Activated CD8-positive, alpha-beta T cell treated with anti-CD3 and anti-CD28 coated beads for 36 hours (primary cell): ENCODE measurements around the gene THSD7B. TPM values are rescaled to one million over a fixed set of nuclear protein-coding genes. Genes with fewer than 3 reads are reported as not detected.

Experiments
- ATAC-seq: fragments of 200-7000 bp; cut with Tn5 transposase; one replicate; pipeline ENCODE4 v1.10.0; 2021; ENCODE audit warnings: mild to moderate bottlenecking, moderate library complexity
- CTCF ChIA-PET: fragments of 350-600 bp; sonication (Branson Sonifier 250); formaldehyde crosslinking; loops from one replicate; lab custom pipeline; 2021; ENCODE audit warnings: antibody characterized with exemption; lab: Charles Lee
- POLR2A ChIA-PET: fragments of 350-600 bp; sonication (Branson Sonifier 250); formaldehyde crosslinking; loops from one replicate; lab custom pipeline; 2021; ENCODE audit warnings: antibody characterized with exemption; lab: Charles Lee
- DNase-seq: peaks from one replicate; pipeline ENCODE4 v3.0.0-alpha.2; 2020
- H3K27ac Mint-ChIP-seq: one replicate; pipeline ENCODE4 v1.8.0; 2021; ENCODE audit warnings: mild to moderate bottlenecking, mixed read lengths
- H3K27me3 Mint-ChIP-seq: one replicate; pipeline ENCODE4 v1.8.0; 2021; ENCODE audit warnings: mixed read lengths
- H3K36me3 Mint-ChIP-seq: one replicate; pipeline ENCODE4 v1.8.0; 2021; ENCODE audit warnings: low read depth, mixed read lengths
- H3K4me1 Mint-ChIP-seq: one replicate; pipeline ENCODE4 v1.8.0; 2021; ENCODE audit warnings: low read depth, mixed read lengths
- H3K4me3 Mint-ChIP-seq: one replicate; pipeline ENCODE4 v1.8.0; 2021; ENCODE audit warnings: mild to moderate bottlenecking, moderate library complexity, mixed read lengths
- H3K9me3 Mint-ChIP-seq: one replicate; pipeline ENCODE4 v1.8.0; 2021; ENCODE audit warnings: mixed read lengths
- CTCF ChIP-seq: fragments of 200-600 bp; IDR thresholded peaks from one replicate; pipeline ENCODE4 v1.8.0; 2022; ENCODE audit warnings: antibody characterized with exemption, mild to moderate bottlenecking
- intact Hi-C: fragments of 100-400 bp; cut with micrococcal nuclease; formaldehyde crosslinking; loops from one replicate; pipeline ENCODE4 v1.10.0; 2022
- total RNA-seq, 2 experiments: library from RNA; stranded (reverse); gene quantifications; one replicate each; pipeline ENCODE4 v1.2.3, GENCODE V29; 2021

The THSD7B gene
- total RNA-seq, 2 experiments from 2014 or later: not detected

DNA sequence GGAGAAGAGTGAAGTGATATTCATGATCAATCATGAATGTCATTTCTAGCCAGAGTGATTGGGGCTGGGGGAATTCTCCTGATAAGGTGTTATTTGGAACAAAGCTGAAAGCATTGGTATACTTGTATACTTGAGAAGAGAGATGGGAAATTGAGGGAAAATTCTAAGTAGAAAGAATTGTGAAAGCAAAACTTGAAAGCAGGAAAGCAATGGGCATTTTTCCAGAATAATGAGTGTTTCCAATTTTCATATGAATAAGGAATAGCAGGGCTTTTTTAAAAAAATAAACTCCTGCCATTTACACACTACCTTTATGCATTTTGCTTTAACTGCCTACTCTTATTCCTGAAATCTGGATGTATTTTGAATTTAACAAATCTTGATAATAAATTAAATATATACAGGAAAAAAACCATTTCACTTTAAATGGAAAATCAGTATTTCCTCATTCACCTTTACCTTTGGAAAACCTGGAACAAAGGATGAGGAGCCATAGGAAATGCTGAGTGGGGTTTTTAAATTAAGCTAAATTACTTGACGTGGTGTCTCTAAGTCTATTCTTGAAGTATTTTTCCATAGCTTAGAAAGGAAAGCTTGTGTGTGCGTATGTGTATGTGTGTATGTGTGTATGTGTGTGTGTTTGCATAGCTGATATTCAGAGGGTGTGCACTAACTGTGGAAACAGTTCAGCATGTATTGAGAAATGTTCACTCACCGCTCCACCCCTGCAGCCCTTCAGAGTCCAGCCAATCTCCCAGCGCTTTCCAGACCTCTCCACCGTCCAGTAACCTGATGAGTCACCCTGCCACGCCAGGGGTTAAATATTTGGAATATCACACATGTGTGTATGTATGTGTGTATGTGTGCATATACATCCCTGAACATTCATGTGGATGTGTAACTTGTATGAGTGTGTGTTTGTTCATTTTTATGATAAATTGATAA lies 427.3 kb downstream of the THSD7B start:
- ATAC-seq (no peak), DNase-seq (no peak)
- no peaks in the 10 kb centered on the region for H3K36me3 Mint-ChIP-seq
- ChIA-PET CTCF (no interaction called here), POLR2A (no interaction called here)
- no peaks in the 10 kb centered on the region for H3K27me3 Mint-ChIP-seq
- H3K27ac Mint-ChIP-seq: no peak overlapping the region
- no peaks in the 10 kb centered on the region for H3K9me3 Mint-ChIP-seq
- intact Hi-C loops: no loop called here
- no peaks in the 10 kb centered on the region for H3K4me1 Mint-ChIP-seq
- H3K4me3 Mint-ChIP-seq: no peak overlapping the region
- TF ChIP-seq CTCF: no peak

- intact Hi-C loops: no loop called here
- Mint-ChIP-seq H3K4me3 (no peak overlapping the region), H3K36me3 (no peaks in the 10 kb centered on the region), H3K9me3 (no peaks in the 10 kb centered on the region), H3K27ac (no peak overlapping the region), H3K4me1 (no peaks in the 10 kb centered on the region), H3K27me3 (no peaks in the 10 kb centered on the region)
- CTCF ChIA-PET: no interaction called here
- no peak for TF ChIP-seq CTCF
- DNase-seq: no peak
- POLR2A ChIA-PET: no interaction called here
- no peak for ATAC-seq
Observed at GRCh38 chr2:137193401-137193800, 428.1 kb downstream of the THSD7B start.

DNA sequence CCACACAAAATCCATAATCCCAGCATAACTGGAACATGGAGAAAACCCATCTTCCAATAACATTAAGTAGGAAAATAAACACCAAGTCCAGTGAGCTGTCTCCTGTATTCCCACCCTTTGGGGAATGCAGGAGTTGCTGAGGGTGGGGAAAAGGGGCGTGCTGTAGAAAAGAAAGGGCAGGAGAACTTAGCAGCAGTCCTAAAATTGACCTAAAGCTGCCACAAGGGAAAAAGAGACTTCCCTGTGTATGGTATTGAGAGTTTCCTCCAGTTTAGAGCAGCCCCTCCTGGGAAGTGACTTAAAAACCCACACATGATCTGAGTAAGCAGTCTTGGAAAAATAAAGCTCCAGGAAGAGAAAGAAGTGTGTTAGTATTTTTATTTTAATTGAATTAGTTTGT lies 428.8 kb downstream of the THSD7B start:
- intact Hi-C loops: no loop called here
- H3K36me3 Mint-ChIP-seq: no peaks in the 10 kb centered on the region
- H3K27me3 Mint-ChIP-seq: no peaks in the 10 kb centered on the region
- CTCF ChIA-PET: no interaction called here
- POLR2A ChIA-PET: no interaction called here
- H3K27ac Mint-ChIP-seq: no peak overlapping the region
- H3K4me3 Mint-ChIP-seq: no peak overlapping the region
- ATAC-seq: no peak
- no peak for DNase-seq
- no peaks in the 10 kb centered on the region for H3K4me1 Mint-ChIP-seq
- H3K9me3 Mint-ChIP-seq: no peaks in the 10 kb centered on the region
- no peak for TF ChIP-seq CTCF

DNA sequence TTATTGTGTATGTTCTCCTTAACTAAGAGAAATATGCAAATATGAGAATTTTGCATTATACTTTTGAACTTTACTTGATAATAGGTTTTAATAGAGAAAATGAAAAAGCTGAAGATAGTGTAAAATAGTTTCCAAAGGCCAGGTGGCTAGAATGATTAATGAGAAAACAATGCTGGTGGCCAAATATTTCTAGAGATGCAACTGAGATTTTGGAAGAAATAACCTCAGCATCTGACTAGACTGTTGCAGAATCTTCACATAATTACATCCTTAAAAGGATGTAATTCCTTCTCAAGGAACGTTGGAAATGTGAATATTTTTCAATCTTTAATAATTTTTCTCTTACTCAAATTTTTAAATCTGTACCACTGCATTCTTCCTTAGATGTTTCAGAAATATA lies 434.4 kb downstream of the THSD7B start:
- Mint-ChIP-seq H3K4me1 (no peaks in the 10 kb centered on the region), H3K9me3 (no peaks in the 10 kb centered on the region), H3K27ac (no peak overlapping the region), H3K27me3 (peaks cover 2% of the 10 kb centered on the region), H3K36me3 (no peaks in the 10 kb centered on the region), H3K4me3 (no peak overlapping the region)
- TF ChIP-seq CTCF: no peak
- intact Hi-C loops: no loop called here
- POLR2A ChIA-PET: no interaction called here
- CTCF ChIA-PET: no interaction called here
- ATAC-seq (no peak), DNase-seq (no peak)

DNA sequence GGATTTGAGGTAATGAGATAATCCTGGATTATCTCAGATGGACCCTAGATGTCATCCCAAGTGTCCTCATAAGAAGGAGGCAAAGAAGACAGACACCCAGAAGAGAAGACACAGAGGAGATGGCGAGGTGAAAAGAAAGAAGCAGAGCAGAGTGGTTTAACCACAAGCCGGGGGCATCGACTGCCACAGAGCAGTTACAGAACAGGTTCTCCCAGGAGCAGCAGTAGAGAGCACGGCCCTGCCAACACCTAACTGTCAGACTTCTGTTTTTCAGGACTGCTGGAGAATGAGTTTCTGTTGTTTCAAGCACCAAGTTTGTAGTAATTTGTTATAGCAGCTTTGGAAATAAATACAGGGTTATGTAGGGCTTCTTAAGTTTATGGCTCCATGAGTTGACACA lies 437.0 kb downstream of the THSD7B start:
- no peak overlapping the region for H3K4me3 Mint-ChIP-seq
- intact Hi-C loops: no loop called here
- peaks cover 2% of the 10 kb centered on the region for H3K27me3 Mint-ChIP-seq
- no peak for TF ChIP-seq CTCF
- no peaks in the 10 kb centered on the region for H3K4me1 Mint-ChIP-seq
- ChIA-PET CTCF (no interaction called here), POLR2A (no interaction called here)
- ATAC-seq: no peak
- no peak for DNase-seq
- no peak overlapping the region for H3K27ac Mint-ChIP-seq
- no peaks in the 10 kb centered on the region for H3K36me3 Mint-ChIP-seq
- no peaks in the 10 kb centered on the region for H3K9me3 Mint-ChIP-seq
